Stimulated activated naive CD4-positive, alpha-beta T cell (primary cell): ENCODE measurements around the gene DNAJB8.

Source experiments
- DNase-seq, 6 experiments: peaks; one replicate each; lab custom pipeline; 2025; lab: John Stamatoyannopoulos, UW

Gene DNAJB8

GRCh38 chr3:128464702-128465101 is 2.0 kb downstream of the DNAJB8 start:
- DNase-seq = no peak

GRCh38 chr3:128464188-128464587 is 2.5 kb downstream of the DNAJB8 start:
- no peak for DNase-seq

GRCh38 chr3:128463771-128464170 is 2.9 kb downstream of the DNAJB8 start:
- no peak for DNase-seq

- no peak for DNase-seq
Observed at GRCh38 chr3:128463354-128463753, 3.3 kb downstream of the DNAJB8 start.

GRCh38 chr3:128462931-128463330 is 3.8 kb downstream of the DNAJB8 start:
- no peak for DNase-seq

GRCh38 chr3:128462341-128462910 is 4.3 kb downstream of the DNAJB8 start:
- no peak for DNase-seq

- DNase-seq = no peak
Observed at GRCh38 chr3:128461731-128462130, 5.0 kb downstream of the DNAJB8 start.

GRCh38 chr3:128459461-128459820 is 7.2 kb downstream of the DNAJB8 start:
- DNase-seq = no peak

- no peak for DNase-seq
Observed at GRCh38 chr3:128458746-128459460, 7.8 kb downstream of the DNAJB8 start.

- DNase-seq = no peak
Observed at GRCh38 chr3:128457937-128458336, 8.8 kb downstream of the DNAJB8 start.

- no peak for DNase-seq
Observed at GRCh38 chr3:128456776-128457715, 9.6 kb downstream of the DNAJB8 start.

GRCh38 chr3:128455786-128456748 is 10.6 kb downstream of the DNAJB8 start:
- DNase-seq = no peak

GRCh38 chr3:128455116-128455515 is 11.6 kb downstream of the DNAJB8 start:
- no peak for DNase-seq

GRCh38 chr3:128454310-128454618 is 12.4 kb downstream of the DNAJB8 start:
- DNase-seq = no peak

- no peak for DNase-seq
Observed at GRCh38 chr3:128453501-128454309, 13.0 kb downstream of the DNAJB8 start.

- no peak for DNase-seq
Observed at GRCh38 chr3:128452678-128453275, 13.9 kb downstream of the DNAJB8 start.

- DNase-seq = no peak
Observed at GRCh38 chr3:128452120-128452519, 14.6 kb downstream of the DNAJB8 start.

GRCh38 chr3:128449111-128449638 is 17.5 kb downstream of the DNAJB8 start:
- DNase-seq = no peak

- DNase-seq = peak in 3 of 6 experiments; percentile 67 to 72 (median 68)
Observed at GRCh38 chr3:128448491-128448890, 18.2 kb downstream of the DNAJB8 start.

- DNase-seq = peak in 1 of 6 experiments; percentile 21
Observed at GRCh38 chr3:128447561-128448013, 19.1 kb downstream of the DNAJB8 start.
